HPDE6-E6E7 (cell line): ENCODE results near the gene WDR45B.
"Not testable (repeated sequence)": the region's sequence is repeated elsewhere in the genome, so short reads cannot be mapped to it uniquely, and the experiment has no call there.

ENCODE experiments used
- DNase-seq: peaks from one replicate; pipeline ENCODE4 v3.0.0; 2011; ENCODE audit warnings: missing footprints; ENCODE audit errors: extremely low spot score

Gene WDR45B

GRCh38 chr17:82657926-82658325, 9.7 kb upstream of the WDR45B start:
- no peak for DNase-seq

- DNase-seq = no peak
These were observed 8.0 kb upstream of the WDR45B start for GRCh38 chr17:82656266-82656665.

DNA sequence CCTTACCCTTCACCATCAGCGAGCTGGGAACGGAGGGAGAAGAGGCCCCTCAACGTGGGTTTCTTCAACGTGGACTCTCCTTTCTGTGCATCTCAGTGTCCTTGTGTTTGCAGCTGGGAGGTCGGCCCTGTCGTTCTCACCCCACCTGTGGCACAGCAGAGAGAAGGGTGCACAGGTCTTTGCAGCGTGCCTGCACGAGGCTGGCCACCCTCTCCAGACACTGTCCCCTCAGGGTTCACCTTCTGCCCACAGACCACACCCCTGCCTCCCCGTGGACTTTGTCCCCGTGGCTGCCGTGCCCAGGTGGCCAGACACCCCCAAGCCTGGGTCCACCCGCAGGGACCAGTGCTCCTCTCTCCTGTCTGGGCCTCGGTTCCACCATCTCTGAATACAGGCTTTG, 7.3 kb upstream of the WDR45B start:
- DNase-seq = no peak

DNA sequence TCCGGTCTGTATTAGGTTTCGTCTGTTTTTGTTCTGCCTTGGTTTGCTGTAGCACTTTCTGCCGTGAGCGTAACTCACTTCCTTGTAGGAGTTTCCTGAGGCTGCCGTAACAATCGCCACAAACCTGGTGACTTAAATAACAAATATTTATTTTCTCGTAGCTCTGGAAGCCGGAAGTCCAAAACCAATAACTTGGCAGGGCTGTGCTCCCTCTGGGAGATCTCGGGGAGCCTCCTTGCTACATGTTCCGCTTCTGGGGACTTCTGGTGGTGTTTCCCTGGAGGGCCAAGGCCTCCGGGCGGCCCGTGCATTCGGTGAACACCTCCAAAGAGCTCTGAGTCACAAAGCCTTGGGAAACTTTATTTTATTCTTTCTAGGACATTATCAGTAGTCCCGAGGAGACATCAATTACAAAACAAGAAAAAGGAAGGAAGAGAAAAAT, 6.8 kb upstream of the WDR45B start:
- DNase-seq = peak; percentile 22

DNA sequence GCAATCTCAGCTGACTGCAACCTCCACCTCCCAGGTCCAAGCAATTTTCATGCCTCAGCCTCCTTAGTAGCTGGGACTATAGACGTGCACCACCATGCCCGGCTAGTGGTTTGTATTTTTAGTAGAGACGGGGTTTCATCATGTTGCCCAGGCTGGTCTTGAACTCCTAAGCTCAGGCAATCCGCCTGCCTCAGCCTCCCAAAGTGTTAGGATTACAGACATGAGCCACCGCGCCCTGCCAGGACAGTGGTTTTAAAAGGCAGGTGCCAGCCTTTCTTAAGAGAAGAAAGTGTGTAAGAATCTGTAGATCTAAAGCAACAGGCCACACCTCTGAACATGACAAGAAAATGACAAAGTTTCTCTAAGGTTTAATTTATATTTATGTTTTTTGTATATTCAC, 6.4 kb upstream of the WDR45B start:
- not testable (repeated sequence) for DNase-seq

DNA sequence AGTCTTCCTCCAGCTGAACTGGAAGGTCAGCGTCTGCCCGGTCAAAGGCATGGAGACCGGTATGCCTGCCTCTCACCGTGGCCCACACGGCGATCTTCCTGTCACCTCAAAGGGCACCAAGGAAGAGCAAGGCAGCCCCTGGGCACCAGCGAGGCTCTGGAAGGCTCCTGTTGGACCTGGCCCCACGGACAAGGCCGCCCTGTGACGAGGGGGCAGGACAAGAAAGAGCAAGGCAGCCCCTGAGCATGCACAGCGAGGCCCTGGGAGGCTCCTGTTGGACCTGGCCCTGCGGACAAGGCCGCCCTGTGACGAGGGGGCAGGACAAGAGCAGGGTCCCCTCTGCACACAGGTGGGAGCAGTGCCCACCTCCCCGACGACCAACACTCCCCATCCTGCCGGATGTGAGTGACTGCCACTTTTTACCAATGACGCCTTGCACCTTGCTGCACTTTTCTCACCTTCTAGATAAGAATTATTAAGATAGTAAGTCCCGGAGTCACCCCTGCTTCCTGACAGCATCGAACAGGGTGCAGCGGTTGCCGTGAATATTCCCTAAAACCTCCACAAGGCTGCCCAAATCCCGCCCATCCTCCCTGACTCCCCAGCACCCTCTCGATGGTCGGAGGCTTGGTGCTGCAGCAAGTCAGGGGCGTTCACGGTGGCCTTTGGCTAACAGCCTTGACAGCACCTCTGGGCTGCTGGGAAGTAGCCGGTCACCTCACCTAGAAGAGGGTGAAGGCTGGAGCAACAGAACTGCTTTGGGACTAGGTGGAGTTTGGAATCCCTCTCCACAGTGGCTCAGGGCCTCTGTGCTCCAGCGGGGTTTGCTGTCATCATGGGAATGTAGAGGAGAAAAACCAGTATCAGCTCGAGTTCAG, 5.6 kb upstream of the WDR45B start:
- DNase-seq = no peak

- no peak for DNase-seq
These were observed 2.5 kb upstream of the WDR45B start for GRCh38 chr17:82650723-82651122.

- DNase-seq = no peak
These were observed 1.4 kb upstream of the WDR45B start for GRCh38 chr17:82649501-82650261.

- DNase-seq = no peak
These were observed 593 bp upstream of the WDR45B start for GRCh38 chr17:82648742-82649331.

- DNase-seq = peak; percentile 21
These were observed 565 bp downstream of the WDR45B start for GRCh38 chr17:82647593-82648164.

GRCh38 chr17:82645516-82645915, 2.7 kb downstream of the WDR45B start:
- no peak for DNase-seq

- DNase-seq = no peak
These were observed 4.1 kb downstream of the WDR45B start for GRCh38 chr17:82644148-82644547.

DNA sequence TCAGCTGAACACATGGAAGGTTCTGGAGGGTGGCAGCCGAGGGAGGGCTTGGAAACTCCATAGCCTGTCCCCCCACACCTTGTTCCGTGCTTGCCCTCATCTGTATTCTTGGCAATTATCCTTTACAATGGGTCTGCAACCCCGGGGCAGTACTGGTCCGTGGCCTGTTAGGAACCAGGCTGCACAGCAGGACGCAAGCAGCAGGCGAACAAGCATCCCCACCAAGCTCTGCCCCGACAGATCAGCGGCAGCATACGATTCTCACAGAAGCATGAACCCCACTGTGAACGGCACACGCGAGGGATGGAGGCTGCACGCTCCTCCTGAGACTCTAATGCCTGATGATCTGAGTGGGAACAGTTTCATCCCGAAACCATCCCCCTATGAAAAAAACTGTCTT, 6.2 kb downstream of the WDR45B start:
- no peak for DNase-seq

- DNase-seq = no peak
These were observed 8.2 kb downstream of the WDR45B start for GRCh38 chr17:82640036-82640435.

GRCh38 chr17:82639628-82640027, 8.6 kb downstream of the WDR45B start:
- no peak for DNase-seq

DNA sequence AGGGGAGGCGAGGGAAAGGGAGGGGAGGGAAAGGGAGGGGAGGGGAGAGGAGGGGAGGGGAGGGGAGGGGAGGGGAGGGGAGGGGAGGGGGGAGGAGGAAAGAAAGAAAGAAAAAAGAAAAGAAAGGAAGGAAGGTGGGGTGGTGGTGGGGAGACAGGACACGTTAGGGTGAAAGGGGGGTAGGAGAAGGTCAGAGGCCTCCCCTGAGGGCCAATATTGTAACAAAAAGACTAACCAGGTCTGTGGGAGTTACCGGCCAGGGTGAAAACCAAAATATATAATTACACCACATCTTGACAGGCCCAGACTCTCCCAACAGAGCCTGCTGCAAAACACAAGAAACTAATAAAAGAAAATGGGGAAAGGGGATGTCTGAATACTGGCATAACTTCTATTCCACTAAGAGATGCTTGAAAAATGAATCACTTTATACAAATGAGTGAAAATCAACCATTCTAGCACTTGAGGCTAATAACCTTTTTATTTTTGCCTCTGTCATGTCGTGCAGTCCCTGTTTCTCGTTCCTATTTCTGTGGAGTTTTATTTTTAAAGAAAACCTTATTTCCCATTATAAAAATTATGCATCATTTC, 10.0 kb downstream of the WDR45B start:
- DNase-seq = no peak

DNA sequence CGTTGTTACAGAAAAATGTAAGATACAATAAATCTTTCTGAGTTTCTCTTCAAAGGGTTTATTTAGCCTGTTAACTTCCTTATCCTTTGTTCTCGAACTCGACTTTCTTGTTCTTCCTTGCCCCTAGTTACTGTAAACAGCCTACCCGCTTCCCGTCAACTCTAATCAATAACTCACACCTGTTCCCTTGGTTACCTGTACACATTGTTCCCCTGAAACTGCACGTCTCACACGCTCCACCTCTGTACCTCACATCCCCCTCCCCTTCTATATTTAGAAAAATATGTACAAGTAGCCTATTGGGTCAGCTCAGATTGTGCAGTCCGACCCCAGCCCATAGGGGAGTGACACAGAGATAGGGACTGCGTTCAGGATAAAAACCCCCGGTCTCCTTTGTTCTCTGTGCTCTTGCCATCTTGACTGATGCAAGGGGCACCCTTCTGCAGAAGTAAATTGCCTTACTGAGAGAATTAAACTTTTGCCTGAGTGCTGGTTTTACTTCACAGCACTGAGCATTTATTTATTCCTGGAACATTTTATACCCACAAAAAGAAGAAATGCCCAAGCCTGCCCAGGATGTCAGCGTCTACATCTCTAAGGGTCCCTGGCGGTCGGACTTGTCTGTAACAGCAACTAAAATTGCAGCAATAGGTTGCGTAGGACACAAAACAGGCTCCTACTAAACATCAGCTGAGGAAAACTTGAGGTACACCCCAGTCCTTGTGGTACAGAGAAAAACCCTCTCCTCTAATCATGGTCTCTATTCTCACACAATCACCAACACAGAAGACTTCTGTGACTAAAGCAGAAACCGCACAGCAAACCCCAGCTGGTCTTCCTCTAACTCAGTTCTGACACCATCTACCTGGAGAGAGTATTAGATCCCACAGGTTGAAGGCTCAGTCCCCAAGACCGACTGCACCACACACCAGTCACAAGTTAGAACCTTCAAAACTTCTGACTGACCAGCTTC, 11.3 kb downstream of the WDR45B start:
- no peak for DNase-seq

DNA sequence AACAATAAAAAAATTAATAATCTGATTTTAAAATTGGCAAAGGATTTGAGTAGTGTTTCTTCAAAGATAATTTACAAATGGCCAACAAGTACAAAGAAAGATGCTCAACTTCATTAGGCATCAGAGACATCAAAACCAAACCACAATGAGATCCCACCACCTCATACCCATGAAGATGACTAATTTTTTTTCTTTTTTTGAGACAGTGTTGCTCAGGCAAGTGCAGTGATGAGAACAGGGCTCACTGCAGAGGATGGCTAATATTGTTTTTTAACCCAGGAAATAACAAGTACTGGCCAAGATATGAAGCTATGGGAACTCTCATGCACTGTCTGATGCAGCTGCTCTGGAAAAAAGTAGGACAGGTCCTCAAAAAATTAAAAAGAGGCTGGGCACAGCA, 14.9 kb downstream of the WDR45B start:
- no peak for DNase-seq

DNA sequence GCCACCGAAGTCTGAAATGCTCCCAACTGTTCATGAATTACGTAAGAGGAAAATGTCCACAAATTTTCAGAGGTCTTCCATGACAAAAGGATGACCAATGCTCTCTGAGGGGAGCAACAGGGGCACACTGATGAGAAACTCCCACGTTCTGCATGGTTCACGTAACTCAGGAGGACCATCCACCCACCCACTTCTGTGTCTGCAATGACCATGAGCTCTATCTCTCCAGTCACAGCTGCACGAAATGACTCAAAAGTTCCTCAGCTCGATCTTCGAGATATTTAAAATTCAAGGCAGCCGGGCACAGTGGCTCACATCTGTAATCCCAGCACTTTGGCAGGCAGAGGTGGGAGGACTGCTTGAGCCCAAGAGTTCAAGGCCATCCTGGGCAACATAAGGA, 15.8 kb downstream of the WDR45B start:
- DNase-seq = no peak

- DNase-seq = no peak
These were observed 16.7 kb downstream of the WDR45B start for GRCh38 chr17:82631544-82631943.

DNA sequence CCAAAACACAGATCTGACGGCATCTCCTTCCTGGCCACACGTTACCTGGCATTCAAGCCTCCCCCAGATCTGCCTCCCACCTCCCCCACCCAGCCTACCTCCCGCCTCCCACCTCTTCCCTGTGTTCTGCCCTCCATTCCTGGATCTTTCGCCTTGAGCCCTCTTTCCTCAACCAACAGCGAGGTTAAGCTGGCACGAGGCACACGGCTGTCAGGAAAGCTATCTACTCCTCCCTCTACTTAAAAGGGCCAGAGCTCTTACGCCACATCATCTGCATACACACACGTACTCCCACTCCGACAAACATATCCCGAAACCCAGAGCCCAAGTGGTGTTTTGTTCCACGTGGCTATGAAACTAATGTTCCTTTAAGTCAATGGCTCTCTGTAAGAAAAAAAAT, 18.0 kb downstream of the WDR45B start:
- DNase-seq = no peak
